ENCODE results near the gene CNR1. TPM values are rescaled to one million over a fixed set of nuclear protein-coding genes. Genes with fewer than 3 reads are reported as not detected.

The CNR1 gene
- total RNA-seq, 1 experiment from 2014 or later: 0.48 TPM

DNA sequence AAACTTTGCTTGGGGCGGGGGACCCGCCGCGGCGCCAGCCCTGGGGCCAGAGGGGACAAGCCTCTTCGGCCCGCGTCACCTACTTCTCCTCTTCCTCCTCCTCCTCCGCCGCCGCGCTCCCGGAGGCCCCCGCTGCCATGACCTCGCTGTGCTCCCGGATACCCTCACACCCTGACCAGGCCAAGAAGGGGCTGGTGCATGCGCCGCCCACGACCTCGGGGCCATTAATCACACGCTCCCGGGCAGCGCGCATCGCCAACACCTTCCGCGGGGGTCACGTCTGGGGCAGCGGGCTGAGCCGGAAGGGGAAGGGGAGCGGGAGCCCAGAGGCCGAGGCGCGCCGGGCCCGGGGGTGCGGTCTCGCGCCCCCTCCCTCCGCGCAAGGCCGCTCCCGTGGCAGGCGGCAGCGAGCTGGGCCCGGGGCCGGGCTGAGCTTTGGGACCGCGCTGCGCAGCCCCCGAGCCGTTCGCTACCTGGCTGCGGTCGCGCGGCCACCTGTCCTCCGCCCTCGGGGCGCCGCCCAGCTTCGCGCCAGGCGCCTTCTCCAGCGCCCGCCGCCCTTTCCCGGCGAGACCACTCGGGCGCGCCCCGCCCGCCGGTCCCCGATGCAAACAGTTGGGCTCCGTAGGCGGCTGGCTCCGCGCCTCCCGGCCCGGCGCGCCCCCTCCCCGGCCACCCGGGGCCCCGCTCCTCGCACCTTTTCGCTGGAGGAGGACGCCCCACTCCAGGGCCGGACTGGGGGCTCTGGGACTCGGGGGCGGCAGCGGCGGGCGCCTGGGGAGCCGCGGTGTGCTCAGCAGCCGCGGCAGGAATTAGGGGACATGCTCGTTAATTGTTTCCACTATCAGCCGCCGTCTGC lies 575 bp upstream of the CNR1 start:
- H3K27me3 Mint-ChIP-seq (ENCODE audit: low read depth): peaks cover 65% of the 10 kb centered on the region
- peak; percentile 56 for DNase-seq (ENCODE audit: low spot score)
- ChIA-PET POLR2A (no interaction called here), CTCF (no interaction called here)
- H3K4me3 Mint-ChIP-seq: peak overlapping the region; percentile 78
- ATAC-seq: peak; percentile 47
- H3K9me3 Mint-ChIP-seq: no peaks in the 10 kb centered on the region
- H3K36me3 Mint-ChIP-seq: no peaks in the 10 kb centered on the region
- H3K4me1 Mint-ChIP-seq: peaks cover 16% of the 10 kb centered on the region
- H3K27ac Mint-ChIP-seq: no peak overlapping the region
- no peak for TF ChIP-seq ESRRA (CRISPR knock-in tag; IDR thresholded peaks at IDR 0.05; ENCODE audit: borderline replicate concordance)
- TF ChIP-seq ZNF396 (CRISPR knock-in tag; IDR thresholded peaks at IDR 0.05; ENCODE audit: borderline replicate concordance): no peak
- TF ChIP-seq ZBTB21 (CRISPR knock-in tag; IDR thresholded peaks at IDR 0.05; ENCODE audit: borderline replicate concordance): no peak
- TF ChIP-seq, protein P1, sequence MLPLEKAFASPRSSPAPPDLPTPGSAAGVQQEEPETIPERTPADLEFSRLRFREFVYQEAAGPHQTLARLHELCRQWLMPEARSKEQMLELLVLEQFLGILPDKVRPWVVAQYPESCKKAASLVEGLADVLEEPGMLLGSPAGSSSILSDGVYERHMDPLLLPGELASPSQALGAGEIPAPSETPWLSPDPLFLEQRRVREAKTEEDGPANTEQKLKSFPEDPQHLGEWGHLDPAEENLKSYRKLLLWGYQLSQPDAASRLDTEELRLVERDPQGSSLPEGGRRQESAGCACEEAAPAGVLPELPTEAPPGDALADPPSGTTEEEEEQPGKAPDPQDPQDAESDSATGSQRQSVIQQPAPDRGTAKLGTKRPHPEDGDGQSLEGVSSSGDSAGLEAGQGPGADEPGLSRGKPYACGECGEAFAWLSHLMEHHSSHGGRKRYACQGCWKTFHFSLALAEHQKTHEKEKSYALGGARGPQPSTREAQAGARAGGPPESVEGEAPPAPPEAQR (CRISPR knock-in tag; IDR thresholded peaks at IDR 0.05): no peak
- TF ChIP-seq NFYB (CRISPR knock-in tag; conservative IDR thresholded peaks at IDR 0.05; ENCODE audit: low read depth): no peak
- TF ChIP-seq, protein P2, sequence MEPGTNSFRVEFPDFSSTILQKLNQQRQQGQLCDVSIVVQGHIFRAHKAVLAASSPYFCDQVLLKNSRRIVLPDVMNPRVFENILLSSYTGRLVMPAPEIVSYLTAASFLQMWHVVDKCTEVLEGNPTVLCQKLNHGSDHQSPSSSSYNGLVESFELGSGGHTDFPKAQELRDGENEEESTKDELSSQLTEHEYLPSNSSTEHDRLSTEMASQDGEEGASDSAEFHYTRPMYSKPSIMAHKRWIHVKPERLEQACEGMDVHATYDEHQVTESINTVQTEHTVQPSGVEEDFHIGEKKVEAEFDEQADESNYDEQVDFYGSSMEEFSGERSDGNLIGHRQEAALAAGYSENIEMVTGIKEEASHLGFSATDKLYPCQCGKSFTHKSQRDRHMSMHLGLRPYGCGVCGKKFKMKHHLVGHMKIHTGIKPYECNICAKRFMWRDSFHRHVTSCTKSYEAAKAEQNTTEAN (CRISPR knock-in tag; IDR thresholded peaks at IDR 0.05): no peak
- TF ChIP-seq IRF1 (CRISPR knock-in tag; IDR thresholded peaks at IDR 0.05): no peak
- TF ChIP-seq, protein P3, sequence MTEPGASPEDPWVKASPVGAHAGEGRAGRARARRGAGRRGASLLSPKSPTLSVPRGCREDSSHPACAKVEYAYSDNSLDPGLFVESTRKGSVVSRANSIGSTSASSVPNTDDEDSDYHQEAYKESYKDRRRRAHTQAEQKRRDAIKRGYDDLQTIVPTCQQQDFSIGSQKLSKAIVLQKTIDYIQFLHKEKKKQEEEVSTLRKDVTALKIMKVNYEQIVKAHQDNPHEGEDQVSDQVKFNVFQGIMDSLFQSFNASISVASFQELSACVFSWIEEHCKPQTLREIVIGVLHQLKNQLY (CRISPR knock-in tag; IDR thresholded peaks at IDR 0.05): no peak
- TF ChIP-seq PRRX2 (CRISPR knock-in tag; IDR thresholded peaks at IDR 0.05): no peak
- TF ChIP-seq, protein P4, sequence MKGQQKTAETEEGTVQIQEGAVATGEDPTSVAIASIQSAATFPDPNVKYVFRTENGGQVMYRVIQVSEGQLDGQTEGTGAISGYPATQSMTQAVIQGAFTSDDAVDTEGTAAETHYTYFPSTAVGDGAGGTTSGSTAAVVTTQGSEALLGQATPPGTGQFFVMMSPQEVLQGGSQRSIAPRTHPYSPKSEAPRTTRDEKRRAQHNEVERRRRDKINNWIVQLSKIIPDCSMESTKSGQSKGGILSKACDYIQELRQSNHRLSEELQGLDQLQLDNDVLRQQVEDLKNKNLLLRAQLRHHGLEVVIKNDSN (CRISPR knock-in tag; IDR thresholded peaks at IDR 0.05): 0 out of 2 replicates have a peak, but pooled peaks have one; percentile 3
- no peak for TF ChIP-seq ZNF232 (CRISPR knock-in tag; IDR thresholded peaks at IDR 0.05)
- no peak for TF ChIP-seq ZNF138 (CRISPR knock-in tag; conservative IDR thresholded peaks at IDR 0.05)
- no peak for TF ChIP-seq TEAD1 (CRISPR knock-in tag; IDR thresholded peaks at IDR 0.05)
- no peak for TF ChIP-seq E2F1 (CRISPR knock-in tag; IDR thresholded peaks at IDR 0.05)
- TF ChIP-seq CREM (CRISPR knock-in tag; IDR thresholded peaks at IDR 0.05): no peak
- TF ChIP-seq JUN (CRISPR knock-in tag; IDR thresholded peaks at IDR 0.05): 0 out of 2 replicates have a peak, but pooled peaks have one; percentile 42
- TF ChIP-seq SMAD4 (CRISPR knock-in tag; IDR thresholded peaks at IDR 0.05): no peak
- TF ChIP-seq JAZF1 (CRISPR knock-in tag; IDR thresholded peaks at IDR 0.05): no peak
- TF ChIP-seq, protein P5, sequence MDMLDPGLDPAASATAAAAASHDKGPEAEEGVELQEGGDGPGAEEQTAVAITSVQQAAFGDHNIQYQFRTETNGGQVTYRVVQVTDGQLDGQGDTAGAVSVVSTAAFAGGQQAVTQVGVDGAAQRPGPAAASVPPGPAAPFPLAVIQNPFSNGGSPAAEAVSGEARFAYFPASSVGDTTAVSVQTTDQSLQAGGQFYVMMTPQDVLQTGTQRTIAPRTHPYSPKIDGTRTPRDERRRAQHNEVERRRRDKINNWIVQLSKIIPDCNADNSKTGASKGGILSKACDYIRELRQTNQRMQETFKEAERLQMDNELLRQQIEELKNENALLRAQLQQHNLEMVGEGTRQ (CRISPR knock-in tag; IDR thresholded peaks at IDR 0.05): no peak
- no peak for TF ChIP-seq EMX1 (CRISPR knock-in tag; IDR thresholded peaks at IDR 0.05)
- TF ChIP-seq PRDM15 (CRISPR knock-in tag; IDR thresholded peaks at IDR 0.05): no peak
- TF ChIP-seq, protein P6, sequence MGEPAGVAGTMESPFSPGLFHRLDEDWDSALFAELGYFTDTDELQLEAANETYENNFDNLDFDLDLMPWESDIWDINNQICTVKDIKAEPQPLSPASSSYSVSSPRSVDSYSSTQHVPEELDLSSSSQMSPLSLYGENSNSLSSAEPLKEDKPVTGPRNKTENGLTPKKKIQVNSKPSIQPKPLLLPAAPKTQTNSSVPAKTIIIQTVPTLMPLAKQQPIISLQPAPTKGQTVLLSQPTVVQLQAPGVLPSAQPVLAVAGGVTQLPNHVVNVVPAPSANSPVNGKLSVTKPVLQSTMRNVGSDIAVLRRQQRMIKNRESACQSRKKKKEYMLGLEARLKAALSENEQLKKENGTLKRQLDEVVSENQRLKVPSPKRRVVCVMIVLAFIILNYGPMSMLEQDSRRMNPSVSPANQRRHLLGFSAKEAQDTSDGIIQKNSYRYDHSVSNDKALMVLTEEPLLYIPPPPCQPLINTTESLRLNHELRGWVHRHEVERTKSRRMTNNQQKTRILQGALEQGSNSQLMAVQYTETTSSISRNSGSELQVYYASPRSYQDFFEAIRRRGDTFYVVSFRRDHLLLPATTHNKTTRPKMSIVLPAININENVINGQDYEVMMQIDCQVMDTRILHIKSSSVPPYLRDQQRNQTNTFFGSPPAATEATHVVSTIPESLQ (CRISPR knock-in tag; IDR thresholded peaks at IDR 0.05): no peak

Measured in WTC11 (cell line).